Measurements from ENCODE around the gene TMCC1. TPM values are rescaled to one million over a fixed set of nuclear protein-coding genes. Genes with fewer than 3 reads are reported as not detected.
"Not testable (repeated sequence)": the region's sequence is repeated elsewhere in the genome, so short reads cannot be mapped to it uniquely, and the experiment has no call there.

TMCC1 gene
- total RNA-seq, 1 donor from 2014 or later = 11.5 TPM

DNA sequence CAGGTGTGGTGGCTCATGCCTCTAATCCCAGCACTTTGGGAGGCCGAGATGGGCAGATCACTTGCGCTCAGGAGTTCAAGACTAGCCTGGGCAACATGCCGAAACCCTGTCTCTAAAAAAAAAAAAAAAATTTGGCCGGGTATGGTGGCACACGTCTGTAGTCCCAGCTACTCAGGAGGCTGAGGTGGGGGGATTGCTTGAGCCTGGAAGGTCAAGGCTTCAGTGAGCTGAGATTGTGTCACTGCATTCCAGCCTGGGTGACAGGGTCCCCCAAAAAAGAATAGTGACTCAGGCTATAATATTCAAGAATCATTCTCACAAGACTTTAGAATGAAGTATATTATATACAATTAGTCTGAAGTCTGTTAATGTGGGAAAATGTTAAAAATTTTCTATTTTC is 216.5 kb downstream of the TMCC1 start:
- H3K27ac ChIP-seq = no peak overlapping the region
- no peaks in the 10 kb centered on the region for H3K9me3 ChIP-seq
- DNase-seq (ENCODE audit: low spot score in 2 of 2) = no peak
- intact Hi-C loops (cut with DNase I) = no loop called here
- no peak overlapping the region for H3K4me3 ChIP-seq
- no peaks in the 10 kb centered on the region for H3K4me1 ChIP-seq
- no peak for TF ChIP-seq CTCF (IDR thresholded peaks at IDR 0.05)
- H3K36me3 ChIP-seq = no peaks in the 10 kb centered on the region
- no peaks in the 10 kb centered on the region for H3K27me3 ChIP-seq

DNA sequence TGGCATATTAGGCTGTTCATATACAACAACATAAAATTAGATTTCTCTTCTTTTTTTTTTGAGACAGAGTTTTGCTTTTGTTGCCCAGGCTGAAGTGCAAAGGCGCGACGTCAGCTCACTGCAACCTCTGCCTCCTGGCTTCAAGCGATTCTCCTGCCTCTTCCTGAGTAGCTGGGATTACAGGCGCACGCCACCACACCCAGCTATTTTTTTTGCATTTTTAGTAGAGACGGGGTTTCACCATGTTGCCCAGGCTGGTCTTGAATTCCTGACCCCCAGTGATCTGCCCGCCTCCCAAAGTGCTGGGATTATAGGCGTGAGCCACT is 218.8 kb downstream of the TMCC1 start:
- H3K4me1 ChIP-seq; DNase-seq (ENCODE audit: low spot score in 2 of 2); intact Hi-C loops (cut with DNase I); H3K9me3 ChIP-seq; H3K4me3 ChIP-seq; H3K27ac ChIP-seq; H3K27me3 ChIP-seq: not testable (repeated sequence)
- H3K36me3 ChIP-seq = peaks cover 9 to 11% of the 10 kb centered on the region in 2 donors

DNA sequence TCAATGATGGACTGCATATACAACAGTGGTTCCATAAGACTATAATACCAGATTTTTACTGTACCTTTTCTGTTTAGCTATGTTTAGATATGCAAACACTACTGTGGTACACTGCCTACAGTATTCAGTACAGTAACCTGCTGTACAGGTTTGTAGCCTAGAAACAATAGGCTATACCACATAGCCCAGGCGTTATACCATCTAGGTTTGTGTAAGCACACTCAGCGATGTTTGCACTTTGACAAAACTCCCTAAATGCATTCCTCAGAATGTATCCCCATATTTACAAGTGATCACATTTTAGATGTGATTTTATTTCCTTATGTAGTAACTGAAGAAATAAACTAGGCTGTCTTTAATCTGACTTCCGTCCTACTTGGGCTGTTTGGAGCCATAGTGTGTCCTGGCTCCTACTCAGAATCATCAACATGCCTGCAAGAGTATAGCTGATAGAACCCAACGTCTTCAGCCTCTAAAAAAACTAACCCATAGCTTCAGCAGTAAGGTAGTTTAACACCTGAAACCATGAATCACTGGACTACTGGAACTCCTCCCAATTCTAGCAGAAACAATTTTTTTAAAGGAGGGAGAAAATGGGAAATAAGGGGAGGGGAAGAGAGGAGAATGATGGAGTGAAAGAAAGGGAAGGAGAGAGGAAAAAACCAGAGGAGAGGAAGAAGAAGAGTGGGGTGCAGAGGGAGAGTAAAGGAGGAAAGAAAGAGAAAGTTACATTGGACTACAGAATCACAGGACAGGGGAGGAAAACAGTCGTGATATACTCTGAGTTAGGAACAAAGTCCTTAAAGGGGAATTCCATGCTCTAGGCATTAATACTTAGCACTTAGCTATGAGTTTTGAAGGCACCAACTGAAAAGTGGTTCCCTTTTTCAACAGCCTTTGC is 219.4 kb downstream of the TMCC1 start:
- Histone ChIP-seq H3K27me3 (no peaks in the 10 kb centered on the region), H3K27ac (no peak overlapping the region), H3K4me3 (no peak overlapping the region), H3K9me3 (no peaks in the 10 kb centered on the region), H3K36me3 (peaks cover 9 to 18% of the 10 kb centered on the region in 2 donors), H3K4me1 (no peaks in the 10 kb centered on the region)
- no peak for DNase-seq (ENCODE audit: low spot score in 2 of 2)
- intact Hi-C loops (cut with DNase I) = no loop called here
- no peak for TF ChIP-seq CTCF (IDR thresholded peaks at IDR 0.05)

- intact Hi-C loops (cut with DNase I) = no loop called here
- no peak for DNase-seq (ENCODE audit: low spot score in 2 of 2)
- TF ChIP-seq CTCF (IDR thresholded peaks at IDR 0.05) = no peak
These were observed 220.5 kb downstream of the TMCC1 start for GRCh38 chr3:129673012-129673411.

GRCh38 chr3:129672412-129672811 is 221.1 kb downstream of the TMCC1 start:
- DNase-seq (ENCODE audit: low spot score in 2 of 2) = no peak
- Histone ChIP-seq H3K36me3 (peaks cover 9 to 20% of the 10 kb centered on the region in 2 donors), H3K4me1 (no peaks in the 10 kb centered on the region), H3K9me3 (no peaks in the 10 kb centered on the region), H3K27me3 (no peaks in the 10 kb centered on the region), H3K4me3 (no peak overlapping the region), H3K27ac (no peak overlapping the region)
- intact Hi-C loops (cut with DNase I) = no loop called here
- no peak for TF ChIP-seq CTCF (IDR thresholded peaks at IDR 0.05)

More at GRCh38 chr3:129673012-129673411, 220.5 kb downstream of the TMCC1 start:
- Histone ChIP-seq H3K27ac (no peak overlapping the region), H3K4me1 (no peaks in the 10 kb centered on the region), H3K9me3 (no peaks in the 10 kb centered on the region), H3K36me3 (peaks cover 9 to 20% of the 10 kb centered on the region in 2 donors), H3K27me3 (no peaks in the 10 kb centered on the region), H3K4me3 (no peak overlapping the region)

DNA sequence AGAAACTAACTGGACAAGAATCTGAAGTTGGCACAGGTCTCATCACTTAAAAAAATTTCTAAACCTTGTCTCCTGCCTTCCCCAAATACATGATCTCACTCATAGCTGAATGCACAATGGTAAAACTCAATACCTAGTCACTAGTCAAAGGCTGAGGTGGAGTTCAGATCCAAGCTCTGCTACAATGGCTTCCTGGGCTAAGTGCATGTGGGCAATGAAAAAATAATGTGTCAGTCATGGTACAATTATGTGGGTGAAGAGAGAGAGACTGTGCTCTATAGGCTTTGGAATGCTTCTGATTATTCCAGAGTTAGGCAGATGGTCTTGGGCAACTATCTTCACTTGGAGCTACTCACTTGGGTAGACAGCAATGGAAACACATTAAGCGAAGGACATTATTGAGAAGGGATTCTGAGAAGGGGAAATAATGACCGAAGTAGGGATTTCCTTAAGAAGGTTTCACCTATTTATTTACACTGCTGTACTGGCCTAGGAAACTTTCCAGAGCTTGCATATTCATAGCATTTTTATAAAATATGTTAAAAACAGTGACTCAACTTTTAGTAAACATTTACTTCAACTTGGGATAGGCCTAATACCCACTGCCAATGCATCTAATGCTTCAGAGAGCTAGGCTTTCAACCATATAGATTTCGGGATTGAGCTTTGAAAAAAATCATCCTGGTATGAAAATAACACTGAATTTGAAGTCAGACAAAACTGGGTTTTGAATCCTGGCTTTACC is 228.3 kb downstream of the TMCC1 start:
- no peaks in the 10 kb centered on the region for H3K27me3 ChIP-seq

More for the DNA sequence above, 228.3 kb downstream of the TMCC1 start:
- intact Hi-C loops (cut with DNase I) = no loop called here
- no peak for DNase-seq (ENCODE audit: low spot score in 2 of 2)
- Histone ChIP-seq H3K27ac (peak overlapping the region in 1 of 2 donors; percentile 36), H3K9me3 (no peaks in the 10 kb centered on the region), H3K36me3 (peaks cover 3 to 13% of the 10 kb centered on the region in 2 donors), H3K4me1 (peaks cover 0 to 22% of the 10 kb centered on the region in 2 donors), H3K4me3 (no peak overlapping the region)
- TF ChIP-seq CTCF (IDR thresholded peaks at IDR 0.05) = no peak
